ENCODE measurements around the gene MLIP.

MLIP gene

DNA sequence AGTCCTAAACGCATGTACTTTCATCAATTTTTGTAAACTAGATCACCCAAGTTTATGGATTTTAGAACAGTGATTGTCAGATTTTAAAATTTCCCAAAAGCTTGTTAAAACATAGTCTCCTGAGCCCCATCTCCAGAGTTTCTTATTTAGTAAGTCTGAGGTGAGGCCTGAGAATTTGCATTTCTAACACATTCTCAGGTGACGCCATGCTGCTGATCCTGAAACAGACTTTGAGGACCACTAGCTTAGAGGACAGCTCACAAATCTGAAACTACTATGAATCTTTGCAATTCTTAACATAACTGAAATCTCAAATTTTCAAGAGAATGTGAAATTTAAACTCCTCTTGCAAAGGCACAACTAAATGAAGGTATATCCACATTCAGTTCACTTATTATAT lies 37.8 kb upstream of the MLIP start:
- H3K9ac ChIP-seq (ENCODE audit: low read length), result no peak overlapping the region
- H4K20me1 ChIP-seq (ENCODE audit: insufficient read depth, low read length), result no peaks in the 10 kb centered on the region
- no peaks in the 10 kb centered on the region for H3K9me2 ChIP-seq (ENCODE audit: low read depth, low read length)
- no peak for TF ChIP-seq EZH2 (IDR thresholded peaks at IDR 0.05; ENCODE audit: borderline replicate concordance, low read length)
- TF ChIP-seq, protein P1, sequence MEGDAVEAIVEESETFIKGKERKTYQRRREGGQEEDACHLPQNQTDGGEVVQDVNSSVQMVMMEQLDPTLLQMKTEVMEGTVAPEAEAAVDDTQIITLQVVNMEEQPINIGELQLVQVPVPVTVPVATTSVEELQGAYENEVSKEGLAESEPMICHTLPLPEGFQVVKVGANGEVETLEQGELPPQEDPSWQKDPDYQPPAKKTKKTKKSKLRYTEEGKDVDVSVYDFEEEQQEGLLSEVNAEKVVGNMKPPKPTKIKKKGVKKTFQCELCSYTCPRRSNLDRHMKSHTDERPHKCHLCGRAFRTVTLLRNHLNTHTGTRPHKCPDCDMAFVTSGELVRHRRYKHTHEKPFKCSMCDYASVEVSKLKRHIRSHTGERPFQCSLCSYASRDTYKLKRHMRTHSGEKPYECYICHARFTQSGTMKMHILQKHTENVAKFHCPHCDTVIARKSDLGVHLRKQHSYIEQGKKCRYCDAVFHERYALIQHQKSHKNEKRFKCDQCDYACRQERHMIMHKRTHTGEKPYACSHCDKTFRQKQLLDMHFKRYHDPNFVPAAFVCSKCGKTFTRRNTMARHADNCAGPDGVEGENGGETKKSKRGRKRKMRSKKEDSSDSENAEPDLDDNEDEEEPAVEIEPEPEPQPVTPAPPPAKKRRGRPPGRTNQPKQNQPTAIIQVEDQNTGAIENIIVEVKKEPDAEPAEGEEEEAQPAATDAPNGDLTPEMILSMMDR (IDR thresholded peaks at IDR 0.05; ENCODE audit: low read length), result no peak
- H3K79me2 ChIP-seq (ENCODE audit: insufficient read depth, low read length), result no peaks in the 10 kb centered on the region
- no peak overlapping the region for H3K27ac ChIP-seq (ENCODE audit: low read depth, low read length, poor library complexity, severe bottlenecking)
- no peaks in the 10 kb centered on the region for H3K36me3 ChIP-seq (ENCODE audit: insufficient read depth, low read length)
- no peaks in the 10 kb centered on the region for H3K9me3 ChIP-seq (ENCODE audit: low read length)
- H3K4me1 ChIP-seq (ENCODE audit: insufficient read depth, low read length, severe bottlenecking), result no peaks in the 10 kb centered on the region
- no peak overlapping the region for H3K4me2 ChIP-seq (ENCODE audit: low read length)
- H2AFZ ChIP-seq (ENCODE audit: low read length), result no peak overlapping the region
- H3K27me3 ChIP-seq (ENCODE audit: insufficient read depth, low read length), result no peaks in the 10 kb centered on the region
- no peaks in the 10 kb centered on the region for H3F3A ChIP-seq (ENCODE audit: insufficient read depth, low read length)
- H3K4me3 ChIP-seq (ENCODE audit: low read depth, low read length, poor library complexity, severe bottlenecking), result no peak overlapping the region

DNA sequence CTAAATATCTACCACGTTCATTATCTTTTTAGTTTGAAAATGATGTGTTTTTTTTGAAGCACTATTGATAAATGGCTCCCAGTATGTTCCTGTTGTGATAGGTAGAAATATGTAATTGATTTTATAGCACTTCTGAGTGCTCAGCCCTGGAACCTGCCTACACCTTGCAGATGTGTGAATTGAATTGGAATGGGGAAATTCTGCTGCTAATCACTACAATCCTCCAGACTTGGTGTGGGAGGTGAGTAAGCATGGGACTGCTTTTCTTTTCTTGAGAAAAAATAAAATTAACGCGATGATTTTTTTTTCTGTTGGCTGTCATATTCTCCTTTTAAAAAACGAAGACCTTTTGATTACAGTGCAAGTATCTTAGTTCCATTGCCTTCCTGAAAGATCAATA lies 37.1 kb upstream of the MLIP start:
- Histone ChIP-seq H3K9me3 (ENCODE audit: low read length) (no peaks in the 10 kb centered on the region), H3K27ac (ENCODE audit: low read depth, low read length, poor library complexity, severe bottlenecking) (no peak overlapping the region), H3K4me1 (ENCODE audit: insufficient read depth, low read length, severe bottlenecking) (no peaks in the 10 kb centered on the region), H3K4me3 (ENCODE audit: low read depth, low read length, poor library complexity, severe bottlenecking) (no peak overlapping the region), H3K9me2 (ENCODE audit: low read depth, low read length) (no peaks in the 10 kb centered on the region), H3K4me2 (ENCODE audit: low read length) (no peak overlapping the region), H3K79me2 (ENCODE audit: insufficient read depth, low read length) (no peaks in the 10 kb centered on the region), H4K20me1 (ENCODE audit: insufficient read depth, low read length) (no peaks in the 10 kb centered on the region), H3K9ac (ENCODE audit: low read length) (no peak overlapping the region), H3K27me3 (ENCODE audit: insufficient read depth, low read length) (no peaks in the 10 kb centered on the region), H2AFZ (ENCODE audit: low read length) (no peak overlapping the region), H3K36me3 (ENCODE audit: insufficient read depth, low read length) (no peaks in the 10 kb centered on the region), H3F3A (ENCODE audit: insufficient read depth, low read length) (no peaks in the 10 kb centered on the region)
- TF ChIP-seq, protein P1 (IDR thresholded peaks at IDR 0.05; ENCODE audit: low read length), result no peak
- no peak for TF ChIP-seq EZH2 (IDR thresholded peaks at IDR 0.05; ENCODE audit: borderline replicate concordance, low read length)

DNA sequence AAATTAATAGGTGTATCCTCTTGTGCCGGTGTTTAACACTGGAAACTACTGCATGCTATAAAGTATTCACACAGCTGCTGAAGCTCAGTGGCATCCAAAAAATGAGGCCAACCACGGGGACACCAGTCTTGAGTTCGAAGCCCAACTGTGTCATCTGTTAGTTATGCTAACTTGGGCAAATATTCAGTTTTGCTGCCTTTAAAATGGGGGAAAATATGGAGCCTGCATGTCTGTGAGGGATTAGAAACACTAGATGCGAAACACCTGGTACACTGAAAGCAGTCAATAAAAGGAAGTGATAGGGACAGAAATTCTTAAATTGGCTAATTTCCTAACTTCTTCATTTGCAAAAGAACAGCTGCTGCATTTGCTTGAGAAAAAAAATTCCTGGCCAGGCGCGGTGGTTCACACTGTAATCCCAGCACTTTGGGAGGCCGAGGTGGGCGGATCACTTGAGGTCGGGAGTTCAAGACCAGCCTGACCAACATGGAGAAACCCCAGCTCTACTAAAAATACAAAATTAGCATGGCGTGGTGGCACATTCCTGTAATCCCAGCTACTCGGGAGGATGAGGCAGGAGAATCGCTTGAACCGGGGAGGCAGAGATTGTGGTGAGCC lies 36.6 kb upstream of the MLIP start:
- Histone ChIP-seq H3K36me3 (ENCODE audit: insufficient read depth, low read length) (no peaks in the 10 kb centered on the region), H3K4me1 (ENCODE audit: insufficient read depth, low read length, severe bottlenecking) (no peaks in the 10 kb centered on the region), H3K9ac (ENCODE audit: low read length) (no peak overlapping the region), H2AFZ (ENCODE audit: low read length) (no peak overlapping the region), H4K20me1 (ENCODE audit: insufficient read depth, low read length) (no peaks in the 10 kb centered on the region), H3K4me3 (ENCODE audit: low read depth, low read length, poor library complexity, severe bottlenecking) (no peak overlapping the region), H3K27me3 (ENCODE audit: insufficient read depth, low read length) (no peaks in the 10 kb centered on the region), H3K79me2 (ENCODE audit: insufficient read depth, low read length) (no peaks in the 10 kb centered on the region), H3K27ac (ENCODE audit: low read depth, low read length, poor library complexity, severe bottlenecking) (no peak overlapping the region), H3K9me3 (ENCODE audit: low read length) (no peaks in the 10 kb centered on the region), H3F3A (ENCODE audit: insufficient read depth, low read length) (no peaks in the 10 kb centered on the region), H3K4me2 (ENCODE audit: low read length) (no peak overlapping the region), H3K9me2 (ENCODE audit: low read depth, low read length) (no peaks in the 10 kb centered on the region)
- TF ChIP-seq, protein P1 (IDR thresholded peaks at IDR 0.05; ENCODE audit: low read length), result no peak
- no peak for TF ChIP-seq EZH2 (IDR thresholded peaks at IDR 0.05; ENCODE audit: borderline replicate concordance, low read length)
